Stimulated activated CD4-positive, alpha-beta T cell treated with anti-CD3 and anti-CD28 coated beads, TNF-alpha, amount 100 ng/mL, for 1 hour (primary cell): ENCODE measurements around the gene CDC40.
"Not testable (repeated sequence)": the region's sequence is repeated elsewhere in the genome, so short reads cannot be mapped to it uniquely, and the experiment has no call there.

Experiments used
- DNase-seq, 3 donors: peaks; one replicate each; pipeline ENCODE4 v3.0.0-alpha.2; 2020; ENCODE audit warnings: low read depth in 3 of 3, low spot score in 1 of 3

CDC40 gene

GRCh38 chr6:110270165-110270564 lies 89.9 kb downstream of the CDC40 start:
- DNase-seq, result no peak

- DNase-seq, result no peak
These were observed 91.5 kb downstream of the CDC40 start for GRCh38 chr6:110271732-110272022.

GRCh38 chr6:110272781-110273180 lies 92.6 kb downstream of the CDC40 start:
- DNase-seq, result not testable (repeated sequence)

- no peak for DNase-seq
These were observed 97.0 kb downstream of the CDC40 start for GRCh38 chr6:110277100-110277665.
